Transverse colon (tissue), 4 donors: ENCODE data around the gene GRID2IP.

Source experiments
- CTCF ChIP-seq, 5 experiments: fragments of 200-600 bp in 3 of 5; fragments of 450-650 bp in 2 of 5; sonication (generic) in 3 of 5; IDR thresholded peaks; 1 replicate in 2 of 5; 2 replicates in 3 of 5; pipeline ENCODE4 v1.5.1; 2016 to 2017; ENCODE audit warnings: antibody characterized with exemption in 5 of 5, inconsistent platforms in 3 of 5, mild to moderate bottlenecking in 2 of 5, moderate library complexity in 1 of 5
- EP300 ChIP-seq: sonication (generic); formaldehyde crosslinking; IDR thresholded peaks from one replicate; pipeline ENCODE4 v1.6.1; 2017; ENCODE audit warnings: antibody characterized with exemption, low read depth
- POLR2A ChIP-seq: fragments of 450-650 bp; IDR thresholded peaks from one replicate; pipeline ENCODE4 v1.6.1; 2016; ENCODE audit warnings: antibody characterized with exemption, mild to moderate bottlenecking, moderate library complexity
- POLR2AphosphoS5 ChIP-seq, 3 donors: sonication (generic); formaldehyde crosslinking; IDR thresholded peaks; one replicate each; pipeline ENCODE4 v1.6.1; 2016; ENCODE audit warnings: antibody characterized with exemption in 3 of 3

- no peak for TF ChIP-seq CTCF (IDR thresholded peaks at IDR 0.05)
- no peak for TF ChIP-seq POLR2AphosphoS5 (IDR thresholded peaks at IDR 0.05)
- no peak for TF ChIP-seq POLR2A
- TF ChIP-seq EP300, result no peak
Measured at GRCh38 chr7:6495597-6496262, 55.5 kb downstream of the GRID2IP start.
